ENCODE measurements around the gene AGRN. TPM values are rescaled to one million over a fixed set of nuclear protein-coding genes. Genes with fewer than 3 reads are reported as not detected.
"Not testable (repeated sequence)": the region's sequence is repeated elsewhere in the genome, so short reads cannot be mapped to it uniquely, and the experiment has no call there.

AGRN gene
- total RNA-seq, 2 experiments from 2014 or later = 33.2 to 35.6 TPM

GRCh38 chr1:1054971-1055370, 35.1 kb downstream of the AGRN start:
- H3K36me3 Mint-ChIP-seq = no peaks in the 10 kb centered on the region
- CTCF ChIA-PET = no interaction called here
- intact Hi-C loops (cut with micrococcal nuclease) = no loop called here

GRCh38 chr1:1055841-1056736, 36.2 kb downstream of the AGRN start:
- H3K4me3 Mint-ChIP-seq = no peak overlapping the region
- no peaks in the 10 kb centered on the region for H3K9me3 Mint-ChIP-seq
- ChIA-PET CTCF (no interaction called here), POLR2A (no interaction called here)
- intact Hi-C loops (cut with micrococcal nuclease) = no loop called here
- peaks cover 7% of the 10 kb centered on the region for H3K36me3 Mint-ChIP-seq
- H3K27ac Mint-ChIP-seq = no peak overlapping the region
- DNase-seq = no peak
- H3K4me1 Mint-ChIP-seq (ENCODE audit: low read depth) = peaks cover 11% of the 10 kb centered on the region
- peaks cover 27% of the 10 kb centered on the region for H3K27me3 Mint-ChIP-seq

More at GRCh38 chr1:1054971-1055370, 35.1 kb downstream of the AGRN start:
- Mint-ChIP-seq H3K4me3 (no peak overlapping the region), H3K9me3 (no peaks in the 10 kb centered on the region), H3K27me3 (peaks cover 21% of the 10 kb centered on the region), H3K27ac (no peak overlapping the region), H3K4me1 (ENCODE audit: low read depth) (peaks cover 5% of the 10 kb centered on the region)
- POLR2A ChIA-PET = no interaction called here
- DNase-seq = no peak

- peaks cover 28% of the 10 kb centered on the region for H3K27me3 Mint-ChIP-seq
- CTCF ChIA-PET = interaction anchor here (0.6 to 1.9 kb wide), 2 partner anchors 18 to 72 kb away, joined by 3 to 5 read pairs; no protein-coding TSS in a partner anchor
- H3K9me3 Mint-ChIP-seq; H3K27ac Mint-ChIP-seq; intact Hi-C loops (cut with micrococcal nuclease); POLR2A ChIA-PET; DNase-seq; H3K4me3 Mint-ChIP-seq: not testable (repeated sequence)
- H3K36me3 Mint-ChIP-seq = peaks cover 12% of the 10 kb centered on the region
- H3K4me1 Mint-ChIP-seq (ENCODE audit: low read depth) = peaks cover 16% of the 10 kb centered on the region
Observed at GRCh38 chr1:1057769-1058087, 37.8 kb downstream of the AGRN start.

GRCh38 chr1:1058088-1058905, 38.4 kb downstream of the AGRN start:
- ChIA-PET CTCF (interaction anchor here (0.8 to 2.9 kb wide), 3 partner anchors 18 to 192 kb away, joined by 3 to 15 read pairs (median 5); no protein-coding TSS in a partner anchor), POLR2A (interaction anchor here (0.9 kb wide), 1 partner anchor 11 kb away, joined by 3 read pairs; no protein-coding TSS in a partner anchor)
- peaks cover 28% of the 10 kb centered on the region for H3K27me3 Mint-ChIP-seq
- intact Hi-C loops (cut with micrococcal nuclease) = no loop called here
- no peak for DNase-seq
- peaks cover 15% of the 10 kb centered on the region for H3K36me3 Mint-ChIP-seq
- H3K9me3 Mint-ChIP-seq = no peaks in the 10 kb centered on the region
- peaks cover 21% of the 10 kb centered on the region for H3K4me1 Mint-ChIP-seq (ENCODE audit: low read depth)
- H3K4me3 Mint-ChIP-seq = peak overlapping the region; percentile 72
- no peak overlapping the region for H3K27ac Mint-ChIP-seq

- Mint-ChIP-seq H3K27me3 (peaks cover 28% of the 10 kb centered on the region), H3K4me3 (peak overlapping the region; percentile 72), H3K27ac (no peak overlapping the region), H3K36me3 (peaks cover 15% of the 10 kb centered on the region), H3K4me1 (ENCODE audit: low read depth) (peaks cover 23% of the 10 kb centered on the region), H3K9me3 (no peaks in the 10 kb centered on the region)
- no peak for DNase-seq
- ChIA-PET POLR2A (interaction anchor here (0.9 kb wide), 2 partner anchors 12 to 68 kb away, joined by 3 read pairs; no protein-coding TSS in a partner anchor), CTCF (interaction anchor here (0.6 to 2.9 kb wide), 5 partner anchors 8 to 191 kb away, joined by 3 to 15 read pairs (median 3); no protein-coding TSS in a partner anchor)
- intact Hi-C loops (cut with micrococcal nuclease) = no loop called here
Observed at GRCh38 chr1:1058921-1059493, 39.1 kb downstream of the AGRN start.

GRCh38 chr1:1059494-1060280, 39.8 kb downstream of the AGRN start:
- Mint-ChIP-seq H3K27ac (no peak overlapping the region), H3K4me1 (ENCODE audit: low read depth) (peaks cover 28% of the 10 kb centered on the region), H3K4me3 (peak overlapping the region; percentile 83), H3K27me3 (peaks cover 28% of the 10 kb centered on the region), H3K9me3 (no peaks in the 10 kb centered on the region), H3K36me3 (peaks cover 15% of the 10 kb centered on the region)
- intact Hi-C loops (cut with micrococcal nuclease) = loop anchor here (5.0 to 10.0 kb wide), 3 partner anchors 42 to 158 kb away; partner anchors contain the start of genes KLHL17 and PLEKHN1
- CTCF ChIA-PET = interaction anchor here (0.6 to 2.9 kb wide), 4 partner anchors 9 to 75 kb away, joined by 3 to 15 read pairs (median 4); no protein-coding TSS in a partner anchor
- POLR2A ChIA-PET = interaction anchor here (0.9 kb wide), 2 partner anchors 12 to 69 kb away, joined by 3 read pairs; no protein-coding TSS in a partner anchor
- peak; percentile 94 for DNase-seq

- Mint-ChIP-seq H3K9me3 (no peaks in the 10 kb centered on the region), H3K4me1 (ENCODE audit: low read depth) (peaks cover 31% of the 10 kb centered on the region), H3K27me3 (peaks cover 28% of the 10 kb centered on the region), H3K27ac (no peak overlapping the region), H3K4me3 (peak overlapping the region; percentile 83), H3K36me3 (peaks cover 15% of the 10 kb centered on the region)
- DNase-seq = no peak
- POLR2A ChIA-PET = interaction anchor here (0.5 kb wide), 1 partner anchor 156 kb away, joined by 3 read pairs; no protein-coding TSS in a partner anchor
- CTCF ChIA-PET = interaction anchor here (1.1 to 2.9 kb wide), 2 partner anchors 43 to 76 kb away, joined by 3 to 15 read pairs; no protein-coding TSS in a partner anchor
- intact Hi-C loops (cut with micrococcal nuclease) = loop anchor here (5.0 to 10.0 kb wide), 3 partner anchors 43 to 157 kb away; partner anchors contain the start of genes KLHL17 and PLEKHN1
Observed at GRCh38 chr1:1060281-1061000, 40.5 kb downstream of the AGRN start.

- H3K4me3 Mint-ChIP-seq = peak overlapping the region; percentile 74
- no peak overlapping the region for H3K27ac Mint-ChIP-seq
- H3K36me3 Mint-ChIP-seq = peaks cover 15% of the 10 kb centered on the region
- peaks cover 23% of the 10 kb centered on the region for H3K27me3 Mint-ChIP-seq
- no peak for DNase-seq
- H3K4me1 Mint-ChIP-seq (ENCODE audit: low read depth) = peaks cover 41% of the 10 kb centered on the region
- CTCF ChIA-PET = interaction anchor here (0.7 to 5.1 kb wide), 4 partner anchors 21 to 79 kb away, joined by 4 to 55 read pairs (median 6); partner anchors contain the start of gene PERM1
- H3K9me3 Mint-ChIP-seq = no peaks in the 10 kb centered on the region
- POLR2A ChIA-PET = interaction anchor here (1.4 kb wide), 1 partner anchor 77 kb away, joined by 4 read pairs; no protein-coding TSS in a partner anchor
- intact Hi-C loops (cut with micrococcal nuclease) = loop anchor here (5.0 to 10.0 kb wide), 3 partner anchors 45 to 155 kb away; partner anchors contain the start of genes KLHL17 and PLEKHN1
Observed at GRCh38 chr1:1061682-1062345, 41.9 kb downstream of the AGRN start.

- peaks cover 15% of the 10 kb centered on the region for H3K36me3 Mint-ChIP-seq
- ChIA-PET POLR2A (interaction anchor here (1.4 to 2.1 kb wide), 2 partner anchors 24 to 77 kb away, joined by 4 to 11 read pairs; no protein-coding TSS in a partner anchor), CTCF (interaction anchor here (0.7 to 5.1 kb wide), 7 partner anchors 9 to 229 kb away, joined by 3 to 55 read pairs (median 6); partner anchors contain the start of gene PERM1)
- DNase-seq = peak; percentile 29
- peaks cover 20% of the 10 kb centered on the region for H3K27me3 Mint-ChIP-seq
- peaks cover 41% of the 10 kb centered on the region for H3K4me1 Mint-ChIP-seq (ENCODE audit: low read depth)
- H3K27ac Mint-ChIP-seq = peak overlapping the region; percentile 83
- no peaks in the 10 kb centered on the region for H3K9me3 Mint-ChIP-seq
- intact Hi-C loops (cut with micrococcal nuclease) = loop anchor here (5.0 to 10.0 kb wide), 3 partner anchors 45 to 155 kb away; partner anchors contain the start of genes KLHL17 and PLEKHN1
- H3K4me3 Mint-ChIP-seq = peak overlapping the region; percentile 74
Observed at GRCh38 chr1:1062348-1063163, 42.6 kb downstream of the AGRN start.

Data from activated CD4-positive, alpha-beta memory T cell treated with anti-CD3 and anti-CD28 coated beads for 36 hours (primary cell).